NB4 (cell line): ENCODE data around the gene LDLRAD1.
A peak's percentile ranks its signal among the peaks of the same experiment; 100 is the strongest.

Experiments used
- DNase-seq: peaks from one replicate; pipeline ENCODE4 v3.0.0; 2010; ENCODE audit warnings: low read depth
- H3K4me3 ChIP-seq: one replicate; pipeline ENCODE4 v1.5.1; 2011; ENCODE audit warnings: mild to moderate bottlenecking, low read depth, low read length, moderate library complexity
- CTCF ChIP-seq: IDR thresholded peaks from one replicate; pipeline ENCODE4 v1.5.1; 2012; ENCODE audit warnings: low read depth, low read length
- MAX ChIP-seq: IDR thresholded peaks from 2 replicates; pipeline ENCODE4 v1.6.1; 2011; ENCODE audit warnings: low read depth, low read length
- MYC ChIP-seq: IDR thresholded peaks from 2 replicates; pipeline ENCODE4 v1.6.1; 2011; ENCODE audit warnings: low read depth, low read length
- POLR2A ChIP-seq: IDR thresholded peaks from 2 replicates; pipeline ENCODE4 v1.6.1; 2011; ENCODE audit warnings: mild to moderate bottlenecking; ENCODE audit not compliant: insufficient read length; ENCODE audit errors: extremely low read depth

Gene LDLRAD1

GRCh38 chr1:53963460-53963859 is 54.5 kb downstream of the LDLRAD1 start:
- no peak for DNase-seq
- TF ChIP-seq MYC (no peak), MAX (no peak), POLR2A (no peak), CTCF (no peak)
- H3K4me3 ChIP-seq, result no peak overlapping the region

- no peak for DNase-seq
- no peak overlapping the region for H3K4me3 ChIP-seq
- no peak for TF ChIP-seq POLR2A
Measured at GRCh38 chr1:53962395-53962794, 55.6 kb downstream of the LDLRAD1 start.

GRCh38 chr1:53959664-53960250 is 58.2 kb downstream of the LDLRAD1 start:
- DNase-seq, result peak; percentile 40
- no peak overlapping the region for H3K4me3 ChIP-seq
- no peak for TF ChIP-seq MAX
- peak; percentile 11 for TF ChIP-seq CTCF
- no peak for TF ChIP-seq POLR2A
- TF ChIP-seq MYC, result no peak
